Psoas muscle (tissue), 8 donors: Measurements from ENCODE around the gene EYS. TPM values are rescaled to one million over a fixed set of nuclear protein-coding genes. Genes with fewer than 3 reads are reported as not detected.

Experiments used
- ATAC-seq, 4 donors: fragments of 200-7000 bp; cut with Tn5 transposase; one replicate each; pipeline ENCODE4 v1.9.1; 2020; ENCODE audit warnings: moderate library complexity in 3 of 4, mild to moderate bottlenecking in 2 of 4
- DNase-seq, 2 donors: peaks; one replicate each; pipeline ENCODE4 v3.0.0-alpha.2; 2020
- H3K27ac ChIP-seq: fragments of 200-600 bp; one replicate; pipeline ENCODE4 v1.8.0; 2022
- H3K27me3 ChIP-seq, 3 donors: fragments of 200-600 bp in 1 of 3; one replicate each; pipeline versions ENCODE4 v1.6.1 to v1.8.0; 2013 to 2022; ENCODE audit warnings: low read length in 2 of 3, mild to moderate bottlenecking in 2 of 3, moderate library complexity in 1 of 3; ENCODE audit not compliant: insufficient read depth in 3 of 3
- H3K36me3 ChIP-seq, 2 donors: fragments of 200-600 bp in 1 of 2; one replicate each; pipeline versions ENCODE4 v1.6.1 to v1.8.0; 2013 to 2022; ENCODE audit warnings: low read depth in 1 of 2, mild to moderate bottlenecking in 1 of 2, moderate library complexity in 1 of 2; ENCODE audit not compliant: insufficient read depth in 1 of 2
- H3K4me1 ChIP-seq: fragments of 200-600 bp; one replicate; pipeline ENCODE4 v1.8.0; 2022
- H3K4me3 ChIP-seq: fragments of 200-600 bp; one replicate; pipeline ENCODE4 v1.8.0; 2022; ENCODE audit warnings: mild to moderate bottlenecking
- H3K9me3 ChIP-seq: fragments of 200-600 bp; one replicate; pipeline ENCODE4 v1.8.0; 2022
- WGBS, 3 donors: extraction: QIAGEN DNeasy Blood & Tissue Kit; methylation state at CpG; one replicate each; pipeline versions ENCODE4 v1.1.6 to v1.1.7; 2013; 5-methylcytosine and 5-hydroxymethylcytosine counted together
- intact Hi-C, 2 donors: fragments of 100-400 bp; cut with DNase I; formaldehyde crosslinking; loops; one replicate each; pipeline versions ENCODE4 v1.11.0 to v1.14.2; 2022
- polyA plus RNA-seq, 3 donors: library from polyadenylated mRNA; stranded (reverse); fragments of 200-250 nt; gene quantifications; one replicate each; pipeline ENCODE4 v1.2.3, GENCODE V29; 2013
- total RNA-seq, 4 donors: library from RNA; stranded (reverse); fragmentation: NEBNext Ultra II Directional in 2 of 4; extraction: Animal tissue kit (Norgen Biotek cat#: 25700) in 2 of 4; gene quantifications; one replicate each; pipeline versions ENCODE4 v1.2.1 to v1.2.4, GENCODE V29; 2021 to 2023
- TF ChIP-seq, protein P1 (sequence below): fragments of 200-600 bp; IDR thresholded peaks from one replicate; pipeline ENCODE4 v1.8.0; 2022; ENCODE audit warnings: antibody characterized with exemption
- donor health status: healthy with polysubstance abuse.
- donor health status: DM: no; HTN: no; CAD: no; lungs with moderate emphysema.
- donor health status: Bipolar disorder and iron deficiency.
- donor health status: healthy.
- donor health status: DM: yes; HTN: yes; CAD: no.
- donor health status: DM: no; HTN: no; CAD: no.
- donor health status: DM: no; HTN: no; CAD: no.
- donor health status: DM: yes; HTN: yes; CAD: no.

Gene EYS
- total and polyA plus RNA-seq, 7 donors, result under 0.01 TPM; not detected in 6

DNA sequence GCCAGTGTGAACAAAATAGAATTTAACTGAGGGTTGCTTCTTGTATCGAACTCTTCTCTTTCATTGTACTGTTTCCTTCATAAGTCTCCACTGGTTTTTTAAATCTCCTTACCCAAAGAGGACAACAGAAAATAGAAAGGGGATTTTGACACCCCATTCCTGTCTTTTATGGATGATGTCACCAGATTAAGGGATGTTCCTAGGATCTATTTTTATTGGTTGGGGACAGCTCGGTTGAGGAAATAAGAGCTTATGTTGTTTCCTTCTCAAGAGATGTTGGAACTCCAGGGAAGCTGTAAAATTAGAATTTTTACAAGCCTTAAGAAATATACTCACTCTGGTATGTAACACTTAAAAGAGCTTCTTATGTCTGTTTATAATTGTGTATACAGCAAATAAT is 1900.0 kb downstream of the EYS start:
- TF ChIP-seq, protein P1, sequence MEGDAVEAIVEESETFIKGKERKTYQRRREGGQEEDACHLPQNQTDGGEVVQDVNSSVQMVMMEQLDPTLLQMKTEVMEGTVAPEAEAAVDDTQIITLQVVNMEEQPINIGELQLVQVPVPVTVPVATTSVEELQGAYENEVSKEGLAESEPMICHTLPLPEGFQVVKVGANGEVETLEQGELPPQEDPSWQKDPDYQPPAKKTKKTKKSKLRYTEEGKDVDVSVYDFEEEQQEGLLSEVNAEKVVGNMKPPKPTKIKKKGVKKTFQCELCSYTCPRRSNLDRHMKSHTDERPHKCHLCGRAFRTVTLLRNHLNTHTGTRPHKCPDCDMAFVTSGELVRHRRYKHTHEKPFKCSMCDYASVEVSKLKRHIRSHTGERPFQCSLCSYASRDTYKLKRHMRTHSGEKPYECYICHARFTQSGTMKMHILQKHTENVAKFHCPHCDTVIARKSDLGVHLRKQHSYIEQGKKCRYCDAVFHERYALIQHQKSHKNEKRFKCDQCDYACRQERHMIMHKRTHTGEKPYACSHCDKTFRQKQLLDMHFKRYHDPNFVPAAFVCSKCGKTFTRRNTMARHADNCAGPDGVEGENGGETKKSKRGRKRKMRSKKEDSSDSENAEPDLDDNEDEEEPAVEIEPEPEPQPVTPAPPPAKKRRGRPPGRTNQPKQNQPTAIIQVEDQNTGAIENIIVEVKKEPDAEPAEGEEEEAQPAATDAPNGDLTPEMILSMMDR, result no peak
- DNase-seq (no peak), ATAC-seq (peak in 1 of 4 donors; percentile 45)
- Histone ChIP-seq H3K27ac (peak overlapping the region; percentile 62), H3K27me3 (no peaks in the 10 kb centered on the region), H3K9me3 (no peaks in the 10 kb centered on the region), H3K4me3 (no peak overlapping the region), H3K4me1 (peaks cover 12% of the 10 kb centered on the region), H3K36me3 (no peaks in the 10 kb centered on the region)
- intact Hi-C loops, result no loop called here
- 46 to 56% (median 54%) methylated on average over 2 of the region's 2 CpGs for WGBS, 3 donors

DNA sequence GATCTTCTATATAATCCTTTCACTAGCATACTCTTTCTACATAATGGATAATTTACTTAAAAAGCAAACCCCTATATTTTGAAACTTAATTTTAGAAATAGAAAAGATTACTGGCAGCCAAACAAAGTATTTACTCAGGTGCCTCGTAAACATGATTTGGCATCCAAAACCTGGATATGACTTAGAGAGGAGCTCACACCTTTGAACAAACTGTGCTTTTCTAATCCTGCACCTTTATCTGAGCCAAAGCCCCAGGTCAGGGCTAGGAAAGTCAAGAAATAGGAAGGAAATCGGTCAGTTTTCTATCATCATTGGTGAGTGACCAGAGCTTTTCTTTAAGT is 1900.5 kb downstream of the EYS start:
- no peaks in the 10 kb centered on the region for H3K9me3 ChIP-seq
- DNase-seq (no peak), ATAC-seq (peak in 2 of 4 donors; percentile 48 to 76)
- no peaks in the 10 kb centered on the region for H3K27me3 ChIP-seq
- WGBS, 3 donors, result 46 to 68% (median 57%) methylated on average over 2 of the region's 2 CpGs
- H3K4me3 ChIP-seq, result no peak overlapping the region
- intact Hi-C loops, result no loop called here
- peak overlapping the region; percentile 62 for H3K27ac ChIP-seq
- no peaks in the 10 kb centered on the region for H3K36me3 ChIP-seq
- H3K4me1 ChIP-seq, result peaks cover 12% of the 10 kb centered on the region
- TF ChIP-seq, protein P1, result no peak

DNA sequence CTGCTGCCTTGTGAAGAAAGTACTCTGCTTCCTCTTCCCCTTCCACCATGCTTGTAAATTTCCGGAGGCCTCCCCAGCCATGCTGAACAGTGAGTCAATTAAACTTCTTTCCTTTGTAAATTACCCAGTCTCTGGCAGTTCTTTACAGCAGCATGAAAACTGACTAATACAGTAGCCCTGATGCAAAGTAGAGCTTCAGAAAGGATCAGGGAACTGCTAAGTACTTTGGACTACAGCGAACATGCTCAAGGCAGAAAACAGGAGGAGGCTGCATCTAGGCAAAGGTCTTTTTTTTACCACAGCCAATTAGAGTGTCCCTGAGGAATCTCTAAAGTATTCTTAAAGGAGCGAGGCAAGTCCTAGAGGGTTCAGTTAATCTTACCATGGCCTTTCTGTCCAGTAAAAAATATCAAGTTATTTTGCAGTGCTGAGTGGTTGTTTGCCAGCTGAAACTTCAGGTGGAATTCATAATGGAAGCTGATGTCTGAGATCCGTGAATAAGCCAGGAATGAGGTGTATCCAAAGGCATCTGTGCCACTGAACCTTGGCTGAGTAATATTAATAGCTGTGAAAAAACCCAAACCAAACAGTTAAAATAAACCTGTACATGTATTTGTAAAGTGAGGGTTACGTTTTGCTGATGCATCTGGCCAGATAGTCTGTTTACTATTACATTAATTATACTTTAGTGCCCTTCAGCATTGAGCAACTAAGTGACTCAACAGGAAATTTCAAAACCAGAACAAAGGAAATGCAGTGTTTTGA is 1901.0 kb downstream of the EYS start:
- intact Hi-C loops, result no loop called here
- Histone ChIP-seq H3K9me3 (no peaks in the 10 kb centered on the region), H3K4me1 (peaks cover 12% of the 10 kb centered on the region), H3K27me3 (no peaks in the 10 kb centered on the region), H3K4me3 (peak overlapping the region; percentile 21), H3K27ac (peak overlapping the region; percentile 62), H3K36me3 (no peaks in the 10 kb centered on the region)
- TF ChIP-seq, protein P1, result no peak
- WGBS, 3 donors, result 17 to 23% (median 20%) methylated on average over 5 of the region's 5 CpGs
- ATAC-seq (peak; percentile 58 to 86 (median 74)), DNase-seq (no peak)

DNA sequence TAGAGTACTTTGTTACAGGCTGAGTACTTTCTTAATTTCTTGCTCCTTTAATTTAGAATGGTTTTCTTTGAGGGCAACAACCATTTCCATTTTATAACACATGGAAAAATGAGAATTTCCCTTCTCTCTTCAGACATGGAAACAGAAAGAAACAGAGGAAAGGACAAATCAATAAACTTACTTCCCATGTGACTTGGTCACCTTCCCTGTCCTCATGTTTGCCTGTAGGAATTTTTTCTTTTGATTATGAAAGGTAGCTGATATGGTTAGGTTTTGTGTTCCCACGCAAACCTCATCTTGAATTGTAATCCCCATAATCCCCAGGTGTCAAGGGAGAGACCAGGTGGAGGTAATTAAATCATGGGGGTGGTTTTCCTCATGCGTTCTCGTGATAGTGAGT is 1901.7 kb downstream of the EYS start:
- no peak overlapping the region for H3K4me3 ChIP-seq
- intact Hi-C loops, result no loop called here
- H3K4me1 ChIP-seq, result peaks cover 12% of the 10 kb centered on the region
- H3K27me3 ChIP-seq, result no peaks in the 10 kb centered on the region
- WGBS, 3 donors, result 41 to 53% (median 51%) methylated on average over 3 of the region's 3 CpGs
- H3K36me3 ChIP-seq, result no peaks in the 10 kb centered on the region
- TF ChIP-seq, protein P1, result no peak
- peak overlapping the region; percentile 62 for H3K27ac ChIP-seq
- DNase-seq (no peak), ATAC-seq (no peak)
- no peaks in the 10 kb centered on the region for H3K9me3 ChIP-seq
